HG03565 (cell line): ENCODE data around the gene NAPG.
"Not testable (repeated sequence)": the region's sequence is repeated elsewhere in the genome, so short reads cannot be mapped to it uniquely, and the experiment has no call there.

Experiments used
- ATAC-seq: cut with Tn5 transposase; IDR thresholded peaks from one replicate; pipeline ENCODE4 v1.9.1; 2021; ENCODE audit warnings: mild to moderate bottlenecking, moderate library complexity; ENCODE audit not compliant: unreplicated experiment

Gene NAPG

GRCh38 chr18:10511236-10511635 is 14.6 kb upstream of the NAPG start:
- no peak for ATAC-seq

GRCh38 chr18:10514082-10514481 is 11.7 kb upstream of the NAPG start:
- ATAC-seq: no peak

GRCh38 chr18:10514601-10515000 is 11.2 kb upstream of the NAPG start:
- no peak for ATAC-seq

GRCh38 chr18:10515456-10515855 is 10.4 kb upstream of the NAPG start:
- no peak for ATAC-seq

GRCh38 chr18:10516078-10516477 is 9.7 kb upstream of the NAPG start:
- ATAC-seq: no peak

- no peak for ATAC-seq
These were observed 7.1 kb upstream of the NAPG start for GRCh38 chr18:10518595-10519255.

GRCh38 chr18:10519366-10519765 is 6.5 kb upstream of the NAPG start:
- ATAC-seq: no peak

GRCh38 chr18:10519999-10520935 is 5.6 kb upstream of the NAPG start:
- ATAC-seq: peak; percentile 77

GRCh38 chr18:10521566-10521965 is 4.3 kb upstream of the NAPG start:
- ATAC-seq: no peak

GRCh38 chr18:10522574-10522973 is 3.3 kb upstream of the NAPG start:
- ATAC-seq: no peak

- ATAC-seq: no peak
These were observed 2.3 kb upstream of the NAPG start for GRCh38 chr18:10523544-10523943.

GRCh38 chr18:10524507-10525370 is 1.1 kb upstream of the NAPG start:
- ATAC-seq: no peak

- ATAC-seq: no peak
These were observed 496 bp upstream of the NAPG start for GRCh38 chr18:10525371-10525691.

- ATAC-seq: no peak
These were observed 728 bp downstream of the NAPG start for GRCh38 chr18:10526561-10526949.

- no peak for ATAC-seq
These were observed 2.6 kb downstream of the NAPG start for GRCh38 chr18:10528439-10528838.

GRCh38 chr18:10530002-10530401 is 4.2 kb downstream of the NAPG start:
- no peak for ATAC-seq

GRCh38 chr18:10530852-10531251 is 5.0 kb downstream of the NAPG start:
- ATAC-seq: no peak

- ATAC-seq: no peak
These were observed 7.3 kb downstream of the NAPG start for GRCh38 chr18:10533111-10533510.

GRCh38 chr18:10536280-10536679 is 10.5 kb downstream of the NAPG start:
- no peak for ATAC-seq

- ATAC-seq: no peak
These were observed 11.9 kb downstream of the NAPG start for GRCh38 chr18:10537765-10538164.

GRCh38 chr18:10539124-10539523 is 13.3 kb downstream of the NAPG start:
- not testable (repeated sequence) for ATAC-seq
